ENCODE data around the gene STK24. TPM values are rescaled to one million over a fixed set of nuclear protein-coding genes. Genes with fewer than 3 reads are reported as not detected.

STK24 gene
- polyA plus RNA-seq, 1 of the 3 experiments (the other 2 are of a cell fraction) = 30.5 TPM

DNA sequence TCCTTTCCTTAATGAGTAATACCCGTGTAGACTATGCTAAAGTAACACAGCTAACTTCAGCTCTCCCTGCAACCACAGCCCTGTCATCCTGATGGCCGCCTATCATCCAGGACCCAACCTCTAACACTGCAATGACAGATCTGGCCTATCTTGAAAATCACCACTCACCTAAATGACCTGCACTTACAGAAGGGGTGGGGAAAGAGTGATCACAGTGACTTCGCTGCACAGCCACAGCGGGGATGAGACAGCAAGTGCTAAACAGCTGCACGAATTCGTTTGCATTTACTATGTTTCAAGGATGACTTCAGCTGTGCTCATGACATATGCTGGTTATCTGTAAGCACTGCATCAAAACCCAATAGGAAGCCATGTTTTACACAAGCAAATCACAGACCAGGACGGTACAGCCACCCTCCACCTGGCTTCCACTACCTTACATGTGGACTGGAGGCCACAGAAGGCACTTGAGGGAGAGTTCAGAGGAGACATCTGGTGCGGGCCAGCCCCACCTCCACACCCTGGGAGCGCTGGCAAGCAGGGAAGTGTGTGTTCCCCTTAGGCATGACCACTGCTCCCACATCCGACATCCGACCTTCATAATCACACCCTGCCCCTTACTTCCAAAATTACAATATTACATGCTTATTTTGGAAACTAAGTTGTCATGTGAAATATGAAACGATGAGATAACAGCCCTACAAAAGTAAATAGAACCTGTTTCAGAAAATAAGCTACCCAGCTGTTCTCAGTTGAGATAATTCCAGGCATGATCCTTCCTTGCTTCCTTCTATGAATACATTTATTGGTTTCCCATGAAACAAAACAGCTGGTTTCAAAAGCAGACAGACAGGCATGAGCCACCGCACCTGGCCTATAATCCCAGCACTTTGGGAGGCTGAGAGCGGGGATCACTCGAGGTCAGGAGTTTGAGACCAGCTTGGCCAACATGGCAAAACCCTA lies 95.7 kb downstream of the STK24 start:
- H3K27me3 ChIP-seq (ENCODE audit: insufficient read depth) = no peaks in the 10 kb centered on the region
- H3K9me2 ChIP-seq = no peaks in the 10 kb centered on the region
- no peaks in the 10 kb centered on the region for H3K36me3 ChIP-seq (replicated peaks in 1 of 2; ENCODE audit: control insufficient read depth in 1 of 2, insufficient read depth in 2 of 2, low read length in 1 of 2)
- peaks cover 17% of the 10 kb centered on the region for H4K20me1 ChIP-seq (ENCODE audit: insufficient read depth)
- ChIA-PET POLR2A (no interaction called here), CTCF (interaction anchor here (0.7 to 2.6 kb wide), 5 partner anchors 18 to 271 kb away, joined by 3 to 7 read pairs (median 3); partner anchors contain the start of gene SLC15A1)
- H3K9me3 ChIP-seq = no peaks in the 10 kb centered on the region
- DNase-seq = peak; percentile 49
- H3K4me1 ChIP-seq (ENCODE audit: control insufficient read depth in 1 of 2, insufficient read depth in 2 of 2, low read depth in 1 of 2, low read length in 1 of 2) = peaks cover 35 to 68% of the 10 kb centered on the region in 2 experiments; a peak in 3 of 4 replicates
- H3K9ac ChIP-seq = no peak overlapping the region
- H2AFZ ChIP-seq (ENCODE audit: low read depth) = no peak overlapping the region
- 92% methylated on average over 15 of the region's 15 CpGs for WGBS (ENCODE audit: low lambda C conversion rate)
- H3K4me2 ChIP-seq = no peak overlapping the region
- H3F3A ChIP-seq (replicated peaks; ENCODE audit: insufficient read depth) = peaks cover 22% of the 10 kb centered on the region
- TF ChIP-seq SMC3 (IDR thresholded peaks at IDR 0.05; ENCODE audit: low read depth, low read length) = no peak
- no peak for TF ChIP-seq POLR2AphosphoS5 (IDR thresholded peaks at IDR 0.05; ENCODE audit: low read depth, low read length)
- TF ChIP-seq GATA2 (CRISPR knock-in tag; IDR thresholded peaks at IDR 0.05) = peak; percentile 13; the same call in 1 of the 2 replicates
- TF ChIP-seq RXRA (IDR thresholded peaks at IDR 0.05; ENCODE audit: borderline replicate concordance, low read depth) = no peak
- no peak overlapping the region for H3K4me3 ChIP-seq (ENCODE audit: low read depth in 2 of 2, low read length in 1 of 2)
- peaks cover 82% of the 10 kb centered on the region; the same call in 1 of the 2 replicates for H3K79me2 ChIP-seq (ENCODE audit: insufficient read depth)
- H3K27ac ChIP-seq (ENCODE audit: low read depth in 2 of 2, low read length in 1 of 2) = no peak overlapping the region

DNA sequence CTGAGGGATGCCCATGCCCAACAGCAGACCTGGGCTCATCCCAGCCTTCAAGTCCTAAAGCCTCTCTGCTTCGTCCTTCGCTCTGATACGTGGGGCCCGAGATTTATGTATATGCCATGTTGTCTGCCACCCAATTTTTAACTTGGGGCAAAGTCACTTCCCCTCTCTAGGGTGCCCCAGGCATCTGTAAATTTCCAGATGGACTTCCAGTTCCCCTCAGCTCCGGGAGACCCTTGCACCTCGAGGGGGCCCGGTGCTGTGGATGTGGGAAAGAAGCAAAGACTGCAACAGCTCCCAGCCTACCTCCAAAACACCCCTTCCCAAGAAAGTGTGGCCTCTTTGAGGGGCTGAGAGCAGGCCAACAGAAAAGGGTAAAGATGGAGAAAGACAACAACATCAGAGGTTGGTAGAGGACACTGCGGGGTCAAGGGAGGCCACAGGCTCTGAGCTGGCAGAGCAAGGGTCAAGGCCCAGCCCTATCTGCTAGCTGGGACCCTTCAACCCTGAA lies 97.4 kb downstream of the STK24 start:
- H3K4me2 ChIP-seq = no peak overlapping the region
- H2AFZ ChIP-seq (ENCODE audit: low read depth) = no peak overlapping the region
- peaks cover 9% of the 10 kb centered on the region for H4K20me1 ChIP-seq (ENCODE audit: insufficient read depth)
- DNase-seq = no peak
- H3K9me3 ChIP-seq = no peaks in the 10 kb centered on the region
- H3F3A ChIP-seq (replicated peaks; ENCODE audit: insufficient read depth) = peaks cover 9% of the 10 kb centered on the region
- H3K4me1 ChIP-seq (ENCODE audit: control insufficient read depth in 1 of 2, insufficient read depth in 2 of 2, low read depth in 1 of 2, low read length in 1 of 2) = peaks cover 23 to 60% of the 10 kb centered on the region in 2 experiments; a peak in 3 of 4 replicates
- TF ChIP-seq RXRA (IDR thresholded peaks at IDR 0.05; ENCODE audit: borderline replicate concordance, low read depth) (no peak), MEF2A (IDR thresholded peaks at IDR 0.05; ENCODE audit: borderline replicate concordance, low read depth) (no peak)
- peaks cover 0 to 4% of the 10 kb centered on the region in 2 experiments for H3K36me3 ChIP-seq (replicated peaks in 1 of 2; ENCODE audit: control insufficient read depth in 1 of 2, insufficient read depth in 2 of 2, low read length in 1 of 2)
- peaks cover 77% of the 10 kb centered on the region; the same call in 1 of the 2 replicates for H3K79me2 ChIP-seq (ENCODE audit: insufficient read depth)
- H3K9me2 ChIP-seq = no peaks in the 10 kb centered on the region
- no peak overlapping the region; a peak in 1 of 4 replicates for H3K27ac ChIP-seq (ENCODE audit: low read depth in 2 of 2, low read length in 1 of 2)
- 96% methylated on average over 8 of the region's 8 CpGs for WGBS (ENCODE audit: low lambda C conversion rate)
- CTCF ChIA-PET = interaction anchor here (1.1 to 1.5 kb wide), 2 partner anchors 8 to 10 kb away, joined by 3 to 4 read pairs; no protein-coding TSS in a partner anchor
- no peaks in the 10 kb centered on the region for H3K27me3 ChIP-seq (ENCODE audit: insufficient read depth)
- no peak overlapping the region for H3K9ac ChIP-seq
- POLR2A ChIA-PET = no interaction called here
- no peak overlapping the region for H3K4me3 ChIP-seq (ENCODE audit: low read depth in 2 of 2, low read length in 1 of 2)

- H3K4me3 ChIP-seq (ENCODE audit: low read depth in 2 of 2, low read length in 1 of 2) = no peak overlapping the region
- CTCF ChIA-PET = interaction anchor here (0.7 to 1.5 kb wide), 5 partner anchors 10 to 195 kb away, joined by 3 to 7 read pairs (median 4); no protein-coding TSS in a partner anchor
- WGBS (ENCODE audit: low lambda C conversion rate) = 89% methylated on average over 13 of the region's 16 CpGs
- POLR2A ChIA-PET = no interaction called here
- H3K27me3 ChIP-seq (ENCODE audit: insufficient read depth) = no peaks in the 10 kb centered on the region
- no peaks in the 10 kb centered on the region for H3K9me2 ChIP-seq
- H3K79me2 ChIP-seq (ENCODE audit: insufficient read depth) = peaks cover 68% of the 10 kb centered on the region; the same call in 1 of the 2 replicates
- H3K27ac ChIP-seq (ENCODE audit: low read depth in 2 of 2, low read length in 1 of 2) = peak overlapping the region in 1 of 2 experiments; percentile 36; a peak in 1 of 4 replicates
- TF ChIP-seq, protein P1, sequence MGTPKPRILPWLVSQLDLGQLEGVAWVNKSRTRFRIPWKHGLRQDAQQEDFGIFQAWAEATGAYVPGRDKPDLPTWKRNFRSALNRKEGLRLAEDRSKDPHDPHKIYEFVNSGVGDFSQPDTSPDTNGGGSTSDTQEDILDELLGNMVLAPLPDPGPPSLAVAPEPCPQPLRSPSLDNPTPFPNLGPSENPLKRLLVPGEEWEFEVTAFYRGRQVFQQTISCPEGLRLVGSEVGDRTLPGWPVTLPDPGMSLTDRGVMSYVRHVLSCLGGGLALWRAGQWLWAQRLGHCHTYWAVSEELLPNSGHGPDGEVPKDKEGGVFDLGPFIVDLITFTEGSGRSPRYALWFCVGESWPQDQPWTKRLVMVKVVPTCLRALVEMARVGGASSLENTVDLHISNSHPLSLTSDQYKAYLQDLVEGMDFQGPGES (IDR thresholded peaks at IDR 0.05; ENCODE audit: low read depth, low read length) = no peak
- TF ChIP-seq RFX5 (IDR thresholded peaks at IDR 0.05; ENCODE audit: low read length) (no peak), SMC3 (IDR thresholded peaks at IDR 0.05; ENCODE audit: low read depth, low read length) (no peak)
- TF ChIP-seq, protein P2, sequence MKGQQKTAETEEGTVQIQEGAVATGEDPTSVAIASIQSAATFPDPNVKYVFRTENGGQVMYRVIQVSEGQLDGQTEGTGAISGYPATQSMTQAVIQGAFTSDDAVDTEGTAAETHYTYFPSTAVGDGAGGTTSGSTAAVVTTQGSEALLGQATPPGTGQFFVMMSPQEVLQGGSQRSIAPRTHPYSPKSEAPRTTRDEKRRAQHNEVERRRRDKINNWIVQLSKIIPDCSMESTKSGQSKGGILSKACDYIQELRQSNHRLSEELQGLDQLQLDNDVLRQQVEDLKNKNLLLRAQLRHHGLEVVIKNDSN (IDR thresholded peaks at IDR 0.05; ENCODE audit: borderline replicate concordance, low read depth) = peak; percentile 34; the same call in 1 of the 2 replicates
- H3K4me2 ChIP-seq = no peak overlapping the region
- peaks cover 4% of the 10 kb centered on the region for H3F3A ChIP-seq (replicated peaks; ENCODE audit: insufficient read depth)
- H4K20me1 ChIP-seq (ENCODE audit: insufficient read depth) = no peaks in the 10 kb centered on the region; the same call in 1 of the 2 replicates
- H3K9me3 ChIP-seq = no peaks in the 10 kb centered on the region
- H3K36me3 ChIP-seq (replicated peaks in 1 of 2; ENCODE audit: control insufficient read depth in 1 of 2, insufficient read depth in 2 of 2, low read length in 1 of 2) = peaks cover 0 to 11% of the 10 kb centered on the region in 2 experiments
- H2AFZ ChIP-seq (ENCODE audit: low read depth) = no peak overlapping the region
- DNase-seq = peak; percentile 56
- H3K4me1 ChIP-seq (ENCODE audit: control insufficient read depth in 1 of 2, insufficient read depth in 2 of 2, low read depth in 1 of 2, low read length in 1 of 2) = peaks cover 12 to 50% of the 10 kb centered on the region in 2 experiments; a peak in 2 of 4 replicates
- no peak overlapping the region for H3K9ac ChIP-seq
These were observed 98.4 kb downstream of the STK24 start for GRCh38 chr13:98478189-98479129.
